Measurements from ENCODE around the gene PRKCA. TPM values are rescaled to one million over a fixed set of nuclear protein-coding genes. Genes with fewer than 3 reads are reported as not detected.
A peak's percentile ranks its signal among the peaks of the same experiment; 100 is the strongest.

The PRKCA gene
- total and polyA plus RNA-seq, 2 donors (not counting 3 experiments of a cell fraction or from before 2014, with no cell fraction given), result 7.5 to 34.2 TPM

DNA sequence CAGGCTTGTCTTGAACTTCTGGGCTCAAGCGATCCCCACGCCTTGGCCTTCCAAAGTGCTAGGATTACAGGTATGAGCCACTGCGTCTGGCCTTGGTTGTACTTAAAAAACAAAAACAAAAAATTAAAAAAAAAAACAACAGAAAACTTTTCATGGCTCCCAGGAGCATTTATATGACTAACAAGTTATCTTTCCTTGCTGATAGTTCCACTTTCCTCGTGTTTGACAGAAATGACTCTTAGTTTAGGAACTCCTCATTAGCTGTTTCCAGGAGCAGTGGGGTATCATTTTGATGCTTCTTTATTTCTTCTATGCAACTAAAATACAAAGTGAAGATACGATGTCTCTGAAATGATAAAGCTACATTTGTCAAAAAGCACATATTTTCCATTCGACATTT, 165.4 kb downstream of the PRKCA start:
- ChIA-PET POLR2A (no interaction called here), CTCF (interaction anchor here (0.7 to 2.2 kb wide), 7 partner anchors 16 to 178 kb away, joined by 3 to 9 read pairs (median 4); partner anchors contain the start of gene PRKCA)
- Histone ChIP-seq H3K79me2 (ENCODE audit: control insufficient read depth, insufficient read depth, low read length) (peaks cover 8% of the 10 kb centered on the region), H3K4me3 (replicated peaks in 1 of 3; ENCODE audit: insufficient read depth in 1 of 3, low read depth in 1 of 3, low read length in 3 of 3) (no peak overlapping the region), H3K9me1 (replicated peaks; ENCODE audit: control insufficient read depth, extremely low read depth, insufficient read depth, low read length) (no peaks in the 10 kb centered on the region), H4K20me1 (replicated peaks; ENCODE audit: control insufficient read depth, extremely low read depth, insufficient read depth, low read length) (no peaks in the 10 kb centered on the region), H3K27ac (ENCODE audit: insufficient read depth, low read depth, low read length) (peak overlapping the region; percentile 64), H3K36me3 (ENCODE audit: control insufficient read depth in 2 of 2, extremely low read depth in 1 of 2, insufficient read depth in 2 of 2, low read length in 2 of 2) (no peaks in the 10 kb centered on the region), H3K9ac (replicated peaks; ENCODE audit: extremely low read depth, insufficient read depth, low read length) (peak overlapping the region; percentile 84), H3K4me2 (ENCODE audit: insufficient read depth, low read length) (peak overlapping the region; percentile 1), H3K27me3 (ENCODE audit: control insufficient read depth in 2 of 2, insufficient read depth in 2 of 2, low read length in 2 of 2) (no peaks in the 10 kb centered on the region), H3K4me1 (ENCODE audit: control insufficient read depth, extremely low read depth, insufficient read depth, low read length) (peaks cover 41% of the 10 kb centered on the region), H2AFZ (ENCODE audit: low read depth, low read length) (no peak overlapping the region), H3K9me3 (replicated peaks; ENCODE audit: control insufficient read depth, insufficient read depth, low read length) (no peaks in the 10 kb centered on the region)
- FAIRE-seq, result no peak
- no peak for DNase-seq (ENCODE audit: low read depth, low spot score)
- BruUV-seq (replicated peaks), result no TSS peak
- TF ChIP-seq MYC (IDR thresholded peaks at IDR 0.05; ENCODE audit: low read depth, low read length) (no peak), JUN (IDR thresholded peaks at IDR 0.05; ENCODE audit: borderline replicate concordance, insufficient read depth, insufficient read length, low read depth) (peak; percentile 1), GATA2 (IDR thresholded peaks at IDR 0.05; ENCODE audit: insufficient read depth, insufficient read length, low read depth, low read length) (no peak), FOS (IDR thresholded peaks at IDR 0.05; ENCODE audit: borderline replicate concordance, insufficient read depth, low read length) (no peak)
- dilution Hi-C loops (cut with MboI; ENCODE audit: extremely low pct_ligation_motif_present, low sequenced_read_pairs) (no loop called here), intact Hi-C loops (cut with micrococcal nuclease) (loop anchor here (1.0 kb wide), 4 partner anchors 8 to 192 kb away; no protein-coding TSS in a partner anchor)

DNA sequence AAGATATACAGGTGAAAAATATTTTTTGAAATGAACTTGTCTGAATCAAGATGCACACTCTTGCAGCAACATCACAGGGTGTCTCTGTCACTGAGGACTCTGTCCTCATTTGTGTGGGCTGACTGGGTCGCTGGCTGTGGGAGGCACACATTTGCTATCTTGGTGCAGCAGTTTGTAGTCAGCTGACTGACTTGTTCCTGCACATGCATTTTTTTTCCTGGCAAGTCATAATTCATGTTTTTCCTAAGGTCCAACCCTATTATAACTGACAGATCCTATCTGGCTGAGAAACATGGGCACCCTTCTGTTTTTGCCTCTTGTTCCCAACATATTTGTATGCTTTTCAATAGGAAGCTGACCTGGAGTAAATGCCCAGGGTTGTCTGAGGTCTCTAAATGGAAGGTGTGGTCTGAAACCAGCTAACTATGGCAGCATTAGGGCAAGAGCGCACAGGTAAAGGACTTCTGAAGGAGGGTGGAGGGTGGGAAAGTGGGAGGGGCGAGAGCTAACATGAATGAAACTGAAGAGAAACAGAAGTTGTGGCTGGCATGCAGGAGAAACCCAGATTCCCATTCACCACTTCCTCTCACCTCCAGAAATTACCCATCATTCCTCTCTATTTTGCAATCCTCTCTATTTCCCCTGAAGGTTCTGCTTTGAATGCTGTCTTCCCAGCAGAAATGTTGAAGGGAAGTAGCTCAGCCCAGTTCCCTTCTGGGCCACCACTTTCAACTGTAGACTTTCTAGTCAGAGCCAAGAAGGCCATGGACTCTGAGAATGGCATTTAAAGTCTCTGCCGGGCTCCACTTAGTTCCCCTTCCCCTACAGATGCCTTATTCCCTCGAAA, 166.1 kb downstream of the PRKCA start:
- H3K9me1 ChIP-seq (replicated peaks; ENCODE audit: control insufficient read depth, extremely low read depth, insufficient read depth, low read length), result no peaks in the 10 kb centered on the region
- H3K27ac ChIP-seq (ENCODE audit: insufficient read depth, low read depth, low read length), result peak overlapping the region; percentile 64
- peak overlapping the region; percentile 4 for H2AFZ ChIP-seq (ENCODE audit: low read depth, low read length)
- ChIA-PET POLR2A (no interaction called here), CTCF (interaction anchor here (2.2 kb wide), 1 partner anchor 178 kb away, joined by 5 read pairs; no protein-coding TSS in a partner anchor)
- peak overlapping the region; percentile 84 for H3K9ac ChIP-seq (replicated peaks; ENCODE audit: extremely low read depth, insufficient read depth, low read length)
- TF ChIP-seq, protein P1, sequence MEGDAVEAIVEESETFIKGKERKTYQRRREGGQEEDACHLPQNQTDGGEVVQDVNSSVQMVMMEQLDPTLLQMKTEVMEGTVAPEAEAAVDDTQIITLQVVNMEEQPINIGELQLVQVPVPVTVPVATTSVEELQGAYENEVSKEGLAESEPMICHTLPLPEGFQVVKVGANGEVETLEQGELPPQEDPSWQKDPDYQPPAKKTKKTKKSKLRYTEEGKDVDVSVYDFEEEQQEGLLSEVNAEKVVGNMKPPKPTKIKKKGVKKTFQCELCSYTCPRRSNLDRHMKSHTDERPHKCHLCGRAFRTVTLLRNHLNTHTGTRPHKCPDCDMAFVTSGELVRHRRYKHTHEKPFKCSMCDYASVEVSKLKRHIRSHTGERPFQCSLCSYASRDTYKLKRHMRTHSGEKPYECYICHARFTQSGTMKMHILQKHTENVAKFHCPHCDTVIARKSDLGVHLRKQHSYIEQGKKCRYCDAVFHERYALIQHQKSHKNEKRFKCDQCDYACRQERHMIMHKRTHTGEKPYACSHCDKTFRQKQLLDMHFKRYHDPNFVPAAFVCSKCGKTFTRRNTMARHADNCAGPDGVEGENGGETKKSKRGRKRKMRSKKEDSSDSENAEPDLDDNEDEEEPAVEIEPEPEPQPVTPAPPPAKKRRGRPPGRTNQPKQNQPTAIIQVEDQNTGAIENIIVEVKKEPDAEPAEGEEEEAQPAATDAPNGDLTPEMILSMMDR (IDR thresholded peaks at IDR 0.05; ENCODE audit: extremely low read depth in 1 of 2, insufficient read depth in 1 of 2, low read depth in 1 of 2, low read length in 2 of 2), result no peak
- TF ChIP-seq GATA2 (IDR thresholded peaks at IDR 0.05; ENCODE audit: insufficient read depth, insufficient read length, low read depth, low read length) (no peak), FOS (IDR thresholded peaks at IDR 0.05; ENCODE audit: borderline replicate concordance, insufficient read depth, low read length) (no peak), JUN (IDR thresholded peaks at IDR 0.05; ENCODE audit: borderline replicate concordance, insufficient read depth, insufficient read length, low read depth) (no peak), POLR2AphosphoS5 (IDR thresholded peaks at IDR 0.05; ENCODE audit: insufficient read depth, low read depth, low read length) (no peak), EZH2 (IDR thresholded peaks at IDR 0.05; ENCODE audit: borderline replicate concordance, low read depth, low read length, severe bottlenecking) (no peak), POLR2A (IDR thresholded peaks at IDR 0.05; ENCODE audit: low read depth, low read length) (no peak), MYC (IDR thresholded peaks at IDR 0.05; ENCODE audit: low read depth, low read length) (no peak)
- TF ChIP-seq, protein P2, sequence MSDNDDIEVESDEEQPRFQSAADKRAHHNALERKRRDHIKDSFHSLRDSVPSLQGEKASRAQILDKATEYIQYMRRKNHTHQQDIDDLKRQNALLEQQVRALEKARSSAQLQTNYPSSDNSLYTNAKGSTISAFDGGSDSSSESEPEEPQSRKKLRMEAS (IDR thresholded peaks at IDR 0.05; ENCODE audit: insufficient read depth, insufficient read length), result no peak
- FAIRE-seq (no peak), DNase-seq (ENCODE audit: low read depth, low spot score) (peak; percentile 51)
- no peaks in the 10 kb centered on the region for H3K9me3 ChIP-seq (replicated peaks; ENCODE audit: control insufficient read depth, insufficient read depth, low read length)
- H3K36me3 ChIP-seq (ENCODE audit: control insufficient read depth in 2 of 2, extremely low read depth in 1 of 2, insufficient read depth in 2 of 2, low read length in 2 of 2), result no peaks in the 10 kb centered on the region
- peaks cover 38% of the 10 kb centered on the region for H3K4me1 ChIP-seq (ENCODE audit: control insufficient read depth, extremely low read depth, insufficient read depth, low read length)
- BruUV-seq (replicated peaks), result no TSS peak
- H4K20me1 ChIP-seq (replicated peaks; ENCODE audit: control insufficient read depth, extremely low read depth, insufficient read depth, low read length), result no peaks in the 10 kb centered on the region
- intact Hi-C loops (cut with micrococcal nuclease) (no loop called here), dilution Hi-C loops (cut with MboI; ENCODE audit: extremely low pct_ligation_motif_present, low sequenced_read_pairs) (no loop called here)
- H3K4me2 ChIP-seq (ENCODE audit: insufficient read depth, low read length), result peak overlapping the region; percentile 6
- no peak overlapping the region for H3K4me3 ChIP-seq (replicated peaks in 1 of 3; ENCODE audit: insufficient read depth in 1 of 3, low read depth in 1 of 3, low read length in 3 of 3)
- peaks cover 8% of the 10 kb centered on the region for H3K79me2 ChIP-seq (ENCODE audit: control insufficient read depth, insufficient read depth, low read length)
- H3K27me3 ChIP-seq (ENCODE audit: control insufficient read depth in 2 of 2, insufficient read depth in 2 of 2, low read length in 2 of 2), result no peaks in the 10 kb centered on the region

Measured in endothelial cell of umbilical vein (primary cell).